ENCODE results near the gene THADA.
"Not testable (repeated sequence)": the region's sequence is repeated elsewhere in the genome, so short reads cannot be mapped to it uniquely, and the experiment has no call there.

Gene THADA

GRCh38 chr2:43397411-43397810, 198.4 kb downstream of the THADA start:
- Histone ChIP-seq H3K27ac (ENCODE audit: low read depth, low read length, poor library complexity, severe bottlenecking) (no peak overlapping the region), H3K27me3 (ENCODE audit: insufficient read depth, low read length) (no peaks in the 10 kb centered on the region), H3K4me3 (ENCODE audit: low read depth, low read length, poor library complexity, severe bottlenecking) (no peak overlapping the region), H3K36me3 (ENCODE audit: insufficient read depth, low read length) (peaks cover 22% of the 10 kb centered on the region; the same call in 1 of the 2 replicates), H3K9me3 (ENCODE audit: low read length) (no peaks in the 10 kb centered on the region), H3K9me2 (ENCODE audit: low read depth, low read length) (no peaks in the 10 kb centered on the region), H3F3A (ENCODE audit: insufficient read depth, low read length) (no peaks in the 10 kb centered on the region), H3K79me2 (ENCODE audit: insufficient read depth, low read length) (no peaks in the 10 kb centered on the region), H3K4me1 (ENCODE audit: insufficient read depth, low read length, severe bottlenecking) (peaks cover 11% of the 10 kb centered on the region), H3K9ac (ENCODE audit: low read length) (no peak overlapping the region), H2AFZ (ENCODE audit: low read length) (no peak overlapping the region), H3K4me2 (ENCODE audit: low read length) (no peak overlapping the region), H4K20me1 (ENCODE audit: insufficient read depth, low read length) (no peaks in the 10 kb centered on the region)
- TF ChIP-seq EZH2 (IDR thresholded peaks at IDR 0.05; ENCODE audit: borderline replicate concordance, low read length) (no peak), CTCF (IDR thresholded peaks at IDR 0.05; ENCODE audit: low read length) (no peak)

GRCh38 chr2:43396344-43396743, 199.5 kb downstream of the THADA start:
- not testable (repeated sequence) for H3K9me2 ChIP-seq (ENCODE audit: low read depth, low read length); H3K27me3 ChIP-seq (ENCODE audit: insufficient read depth, low read length); H4K20me1 ChIP-seq (ENCODE audit: insufficient read depth, low read length); H3K4me1 ChIP-seq (ENCODE audit: insufficient read depth, low read length, severe bottlenecking); H2AFZ ChIP-seq (ENCODE audit: low read length); H3K79me2 ChIP-seq (ENCODE audit: insufficient read depth, low read length); H3K27ac ChIP-seq (ENCODE audit: low read depth, low read length, poor library complexity, severe bottlenecking); H3K4me2 ChIP-seq (ENCODE audit: low read length); H3K9ac ChIP-seq (ENCODE audit: low read length); H3F3A ChIP-seq (ENCODE audit: insufficient read depth, low read length); H3K4me3 ChIP-seq (ENCODE audit: low read depth, low read length, poor library complexity, severe bottlenecking); H3K9me3 ChIP-seq (ENCODE audit: low read length)
- peaks cover 22% of the 10 kb centered on the region; the same call in 1 of the 2 replicates for H3K36me3 ChIP-seq (ENCODE audit: insufficient read depth, low read length)

- no peak overlapping the region for H3K4me3 ChIP-seq (ENCODE audit: low read depth, low read length, poor library complexity, severe bottlenecking)
- no peaks in the 10 kb centered on the region for H3F3A ChIP-seq (ENCODE audit: insufficient read depth, low read length)
- H3K27me3 ChIP-seq (ENCODE audit: insufficient read depth, low read length), result no peaks in the 10 kb centered on the region
- H3K9ac ChIP-seq (ENCODE audit: low read length), result no peak overlapping the region
- no peaks in the 10 kb centered on the region for H3K4me1 ChIP-seq (ENCODE audit: insufficient read depth, low read length, severe bottlenecking)
- TF ChIP-seq CTCF (IDR thresholded peaks at IDR 0.05; ENCODE audit: low read length) (no peak), EZH2 (IDR thresholded peaks at IDR 0.05; ENCODE audit: borderline replicate concordance, low read length) (no peak)
- H3K4me2 ChIP-seq (ENCODE audit: low read length), result no peak overlapping the region
- H3K9me3 ChIP-seq (ENCODE audit: low read length), result no peaks in the 10 kb centered on the region
- H4K20me1 ChIP-seq (ENCODE audit: insufficient read depth, low read length), result no peaks in the 10 kb centered on the region
- no peak overlapping the region for H2AFZ ChIP-seq (ENCODE audit: low read length)
- H3K9me2 ChIP-seq (ENCODE audit: low read depth, low read length), result no peaks in the 10 kb centered on the region
- H3K79me2 ChIP-seq (ENCODE audit: insufficient read depth, low read length), result no peaks in the 10 kb centered on the region
- peaks cover 22% of the 10 kb centered on the region; the same call in 1 of the 2 replicates for H3K36me3 ChIP-seq (ENCODE audit: insufficient read depth, low read length)
- no peak overlapping the region for H3K27ac ChIP-seq (ENCODE audit: low read depth, low read length, poor library complexity, severe bottlenecking)
Measured at GRCh38 chr2:43393918-43394317, 201.9 kb downstream of the THADA start.

GRCh38 chr2:43391878-43392215, 204.0 kb downstream of the THADA start:
- no peak overlapping the region for H3K27ac ChIP-seq (ENCODE audit: low read depth, low read length, poor library complexity, severe bottlenecking)
- no peak overlapping the region for H3K4me3 ChIP-seq (ENCODE audit: low read depth, low read length, poor library complexity, severe bottlenecking)
- H4K20me1 ChIP-seq (ENCODE audit: insufficient read depth, low read length), result no peaks in the 10 kb centered on the region
- H3K9ac ChIP-seq (ENCODE audit: low read length), result no peak overlapping the region
- no peak for TF ChIP-seq CTCF (IDR thresholded peaks at IDR 0.05; ENCODE audit: low read length)
- no peak for TF ChIP-seq EZH2 (IDR thresholded peaks at IDR 0.05; ENCODE audit: borderline replicate concordance, low read length)
- no peaks in the 10 kb centered on the region for H3K9me2 ChIP-seq (ENCODE audit: low read depth, low read length)
- no peaks in the 10 kb centered on the region for H3K9me3 ChIP-seq (ENCODE audit: low read length)
- H3K4me2 ChIP-seq (ENCODE audit: low read length), result no peak overlapping the region
- H3K27me3 ChIP-seq (ENCODE audit: insufficient read depth, low read length), result no peaks in the 10 kb centered on the region
- H3K79me2 ChIP-seq (ENCODE audit: insufficient read depth, low read length), result no peaks in the 10 kb centered on the region
- no peaks in the 10 kb centered on the region for H3F3A ChIP-seq (ENCODE audit: insufficient read depth, low read length)
- peaks cover 17% of the 10 kb centered on the region for H3K4me1 ChIP-seq (ENCODE audit: insufficient read depth, low read length, severe bottlenecking)
- peaks cover 19% of the 10 kb centered on the region; the same call in 1 of the 2 replicates for H3K36me3 ChIP-seq (ENCODE audit: insufficient read depth, low read length)
- H2AFZ ChIP-seq (ENCODE audit: low read length), result no peak overlapping the region
